Fibroblast of skin of left quadriceps (primary cell): Measurements from ENCODE around the gene KHK.

ENCODE experiments used
- DNase-seq, 2 experiments: peaks; one replicate each; pipeline ENCODE4 v3.0.0-alpha.2; 2013; ENCODE audit warnings: low read depth in 2 of 2

Gene KHK

DNA sequence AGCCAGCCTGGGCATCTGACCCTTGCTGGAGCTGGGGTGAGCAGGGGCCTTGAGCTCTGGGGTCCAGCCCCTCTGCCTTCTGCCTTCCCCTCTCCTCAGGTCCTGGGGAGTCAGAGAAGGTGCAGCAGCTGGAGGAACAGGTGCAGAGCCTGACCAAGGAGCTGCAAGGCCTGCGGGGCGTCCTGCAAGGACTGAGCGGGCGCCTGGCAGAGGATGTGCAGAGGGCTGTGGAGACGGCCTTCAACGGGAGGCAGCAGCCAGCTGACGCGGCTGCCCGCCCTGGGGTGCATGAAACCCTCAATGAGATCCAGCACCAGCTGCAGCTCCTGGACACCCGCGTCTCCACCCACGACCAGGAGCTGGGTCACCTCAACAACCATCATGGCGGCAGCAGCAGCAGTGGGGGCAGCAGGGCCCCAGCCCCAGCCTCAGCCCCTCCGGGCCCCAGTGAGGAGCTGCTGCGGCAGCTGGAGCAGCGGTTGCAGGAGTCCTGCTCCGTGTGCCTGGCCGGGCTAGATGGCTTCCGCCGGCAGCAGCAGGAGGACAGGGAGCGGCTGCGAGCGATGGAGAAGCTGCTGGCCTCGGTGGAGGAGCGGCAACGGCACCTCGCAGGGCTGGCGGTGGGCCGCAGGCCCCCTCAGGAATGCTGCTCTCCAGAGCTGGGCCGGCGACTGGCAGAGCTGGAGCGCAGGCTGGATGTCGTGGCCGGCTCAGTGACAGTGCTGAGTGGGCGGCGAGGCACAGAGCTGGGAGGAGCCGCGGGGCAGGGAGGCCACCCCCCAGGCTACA lies 4.4 kb upstream of the KHK start:
- no peak for DNase-seq

DNA sequence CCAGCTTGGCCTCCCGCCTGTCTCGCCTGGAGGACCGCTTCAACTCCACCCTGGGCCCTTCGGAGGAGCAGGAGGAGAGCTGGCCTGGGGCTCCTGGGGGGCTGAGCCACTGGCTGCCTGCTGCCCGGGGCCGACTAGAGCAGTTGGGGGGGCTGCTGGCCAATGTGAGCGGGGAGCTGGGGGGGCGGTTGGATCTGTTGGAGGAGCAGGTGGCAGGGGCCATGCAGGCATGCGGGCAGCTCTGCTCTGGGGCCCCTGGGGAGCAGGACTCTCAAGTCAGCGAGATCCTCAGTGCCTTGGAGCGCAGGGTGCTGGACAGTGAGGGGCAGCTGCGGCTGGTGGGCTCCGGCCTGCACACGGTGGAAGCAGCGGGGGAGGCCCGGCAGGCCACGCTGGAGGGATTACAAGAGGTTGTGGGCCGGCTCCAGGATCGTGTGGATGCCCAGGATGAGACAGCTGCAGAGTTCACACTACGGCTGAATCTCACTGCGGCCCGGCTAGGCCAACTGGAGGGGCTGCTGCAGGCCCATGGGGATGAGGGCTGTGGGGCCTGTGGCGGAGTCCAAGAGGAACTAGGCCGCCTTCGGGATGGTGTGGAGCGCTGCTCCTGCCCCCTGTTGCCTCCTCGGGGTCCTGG lies 3.7 kb upstream of the KHK start:
- DNase-seq: no peak

DNA sequence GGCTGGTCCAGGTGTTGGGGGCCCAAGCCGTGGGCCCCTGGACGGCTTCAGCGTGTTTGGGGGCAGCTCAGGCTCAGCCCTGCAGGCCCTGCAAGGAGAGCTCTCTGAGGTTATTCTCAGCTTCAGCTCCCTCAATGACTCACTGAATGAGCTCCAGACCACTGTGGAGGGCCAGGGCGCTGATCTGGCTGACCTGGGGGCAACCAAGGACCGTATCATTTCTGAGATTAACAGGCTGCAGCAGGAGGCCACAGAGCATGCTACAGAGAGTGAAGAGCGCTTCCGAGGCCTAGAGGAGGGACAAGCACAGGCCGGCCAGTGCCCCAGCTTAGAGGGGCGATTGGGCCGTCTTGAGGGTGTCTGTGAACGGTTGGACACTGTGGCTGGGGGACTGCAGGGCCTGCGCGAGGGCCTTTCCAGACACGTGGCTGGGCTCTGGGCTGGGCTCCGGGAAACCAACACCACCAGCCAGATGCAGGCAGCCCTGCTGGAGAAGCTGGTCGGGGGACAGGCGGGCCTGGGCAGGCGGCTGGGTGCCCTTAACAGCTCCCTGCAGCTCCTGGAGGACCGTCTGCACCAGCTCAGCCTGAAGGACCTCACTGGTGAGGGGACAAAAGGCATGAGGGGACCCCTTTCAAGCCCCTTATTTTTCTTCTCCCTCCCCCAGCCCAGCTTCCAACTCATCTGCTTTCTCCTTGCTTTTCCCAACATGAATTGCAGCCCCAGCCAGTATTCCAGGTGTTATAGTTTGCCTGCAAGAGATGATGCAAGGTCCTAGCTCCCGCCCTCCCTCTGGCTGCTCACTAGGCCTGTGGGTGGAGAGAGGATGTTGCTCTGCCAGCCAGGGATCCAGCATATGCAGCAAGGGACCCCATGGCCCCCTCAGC lies 2.9 kb upstream of the KHK start:
- DNase-seq: no peak

DNA sequence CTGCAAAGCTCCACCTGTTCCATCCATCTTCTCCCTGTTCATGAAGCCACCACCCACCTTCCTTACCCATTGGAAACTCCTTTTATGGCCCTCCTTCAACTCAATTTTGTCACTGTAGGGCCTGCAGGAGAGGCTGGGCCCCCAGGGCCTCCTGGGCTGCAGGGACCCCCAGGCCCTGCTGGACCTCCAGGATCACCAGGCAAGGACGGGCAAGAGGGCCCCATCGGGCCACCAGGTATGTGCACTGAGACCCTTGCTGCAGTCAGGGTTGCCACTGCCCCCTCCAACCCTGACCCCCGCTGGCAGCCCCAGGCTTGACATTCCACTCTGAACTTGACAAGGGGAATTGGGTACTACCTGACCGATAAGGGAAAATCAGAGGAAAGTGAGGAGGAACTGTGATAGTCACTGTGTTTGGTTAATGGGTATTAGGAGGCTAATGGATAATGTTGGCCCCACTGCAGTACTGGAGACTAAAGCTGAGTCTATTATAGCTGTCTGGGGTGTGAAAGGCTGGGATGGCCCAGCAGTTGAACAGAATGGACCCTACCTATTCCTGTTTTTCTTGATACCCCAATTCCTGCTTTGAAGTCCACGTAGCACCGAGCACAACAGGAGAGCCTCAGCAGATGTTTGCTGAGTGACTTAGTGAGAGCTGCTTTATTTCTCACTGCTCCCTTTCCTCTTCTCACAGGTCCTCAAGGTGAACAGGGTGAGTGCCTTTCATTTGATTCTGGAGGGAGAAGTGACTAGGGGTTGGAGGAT lies 2.1 kb upstream of the KHK start:
- no peak for DNase-seq

DNA sequence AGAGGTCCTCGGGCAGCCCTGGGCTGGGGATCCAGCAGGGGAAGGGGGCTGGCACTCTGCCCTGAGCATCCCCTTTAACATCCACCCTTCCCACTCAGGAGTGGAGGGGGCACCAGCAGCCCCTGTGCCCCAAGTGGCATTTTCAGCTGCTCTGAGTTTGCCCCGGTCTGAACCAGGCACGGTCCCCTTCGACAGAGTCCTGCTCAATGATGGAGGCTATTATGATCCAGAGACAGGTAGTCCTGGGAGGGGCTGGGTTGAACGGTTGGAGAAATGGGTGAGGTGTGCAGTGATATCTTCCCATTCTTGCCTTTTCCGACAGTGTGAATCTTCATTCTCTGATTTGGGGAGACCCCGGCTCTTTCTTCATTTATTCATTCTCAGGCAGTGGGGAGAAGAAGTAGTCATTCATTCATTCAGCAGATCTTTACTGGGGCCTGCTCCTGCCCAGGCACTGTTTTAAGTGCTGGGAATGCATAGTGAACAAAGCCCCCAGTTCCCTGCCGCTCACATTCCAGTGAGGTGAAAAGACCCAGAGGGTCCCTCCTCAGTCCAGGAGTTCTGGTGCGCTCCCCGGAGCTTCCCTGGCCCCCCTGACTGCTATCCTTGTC lies 1.4 kb upstream of the KHK start:
- no peak for DNase-seq

DNA sequence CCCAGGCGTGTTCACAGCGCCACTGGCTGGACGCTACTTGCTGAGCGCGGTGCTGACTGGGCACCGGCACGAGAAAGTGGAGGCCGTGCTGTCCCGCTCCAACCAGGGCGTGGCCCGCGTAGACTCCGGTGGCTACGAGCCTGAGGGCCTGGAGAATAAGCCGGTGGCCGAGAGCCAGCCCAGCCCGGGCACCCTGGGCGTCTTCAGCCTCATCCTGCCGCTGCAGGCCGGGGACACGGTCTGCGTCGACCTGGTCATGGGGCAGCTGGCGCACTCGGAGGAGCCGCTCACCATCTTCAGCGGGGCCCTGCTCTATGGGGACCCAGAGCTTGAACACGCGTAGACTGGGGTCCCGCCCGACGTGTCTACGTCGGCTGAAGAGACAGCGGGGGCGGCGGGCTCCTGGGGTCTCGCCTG lies 891 bp upstream of the KHK start:
- no peak for DNase-seq

DNA sequence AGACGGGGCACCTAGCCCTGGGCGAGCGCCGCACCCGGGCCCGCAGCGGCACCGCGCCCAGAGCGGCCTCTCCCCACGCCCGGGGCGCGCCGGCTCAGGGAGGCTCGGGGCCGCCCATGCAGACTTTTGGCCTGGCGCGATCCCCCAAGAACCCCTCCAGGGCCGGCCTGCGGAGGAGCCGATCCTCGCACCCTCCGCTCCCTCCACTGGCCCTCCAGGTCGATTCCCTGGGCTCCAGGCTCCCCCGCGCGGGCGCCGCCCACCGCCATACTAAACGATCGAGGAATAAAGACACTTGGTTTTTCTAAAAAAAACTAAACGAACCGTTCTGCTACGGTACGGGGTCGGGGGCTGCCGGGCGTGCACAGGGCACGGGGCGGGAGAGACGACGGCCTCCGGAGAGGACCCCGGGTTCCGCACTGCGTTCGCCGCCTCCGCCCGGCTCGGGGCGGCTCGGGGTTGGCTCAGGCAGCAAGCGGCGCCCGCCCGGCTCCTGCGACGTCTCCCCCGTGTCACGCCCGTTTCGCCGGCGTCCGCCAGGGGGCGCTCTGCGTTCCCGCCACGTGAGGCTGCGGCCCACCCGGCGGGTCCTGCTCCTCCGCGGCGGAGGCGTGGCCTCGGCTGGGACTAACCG lies 365 bp upstream of the KHK start:
- DNase-seq: peak; percentile 80 to 82

DNA sequence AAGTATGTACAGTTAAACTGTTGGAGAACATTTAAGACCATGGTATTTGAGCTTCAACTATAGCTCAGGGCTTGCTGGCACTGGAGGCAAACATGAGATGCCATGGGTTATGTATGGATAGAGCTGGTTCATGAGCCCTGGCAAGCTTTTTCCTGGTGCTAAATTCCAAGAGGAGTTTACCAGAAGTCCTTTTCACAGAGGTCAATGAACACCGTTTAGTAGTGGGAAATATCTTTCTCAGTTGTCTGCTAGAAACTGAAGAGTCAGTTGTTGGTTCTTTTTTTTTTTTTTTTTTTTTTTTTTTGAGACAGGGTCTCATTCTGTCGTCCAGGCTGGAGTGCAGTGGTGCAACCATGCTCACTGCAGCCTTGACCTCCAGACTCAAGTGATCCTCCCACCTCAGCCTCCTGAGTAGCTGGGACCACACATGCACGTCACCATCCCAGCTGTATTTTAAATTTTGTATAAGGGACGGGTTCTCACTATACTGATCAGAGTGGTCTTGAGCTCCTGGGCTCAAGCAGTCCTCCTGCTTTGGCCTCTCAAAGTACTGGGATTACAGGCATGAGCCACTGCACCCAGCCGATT lies 1.3 kb downstream of the KHK start:
- no peak for DNase-seq

DNA sequence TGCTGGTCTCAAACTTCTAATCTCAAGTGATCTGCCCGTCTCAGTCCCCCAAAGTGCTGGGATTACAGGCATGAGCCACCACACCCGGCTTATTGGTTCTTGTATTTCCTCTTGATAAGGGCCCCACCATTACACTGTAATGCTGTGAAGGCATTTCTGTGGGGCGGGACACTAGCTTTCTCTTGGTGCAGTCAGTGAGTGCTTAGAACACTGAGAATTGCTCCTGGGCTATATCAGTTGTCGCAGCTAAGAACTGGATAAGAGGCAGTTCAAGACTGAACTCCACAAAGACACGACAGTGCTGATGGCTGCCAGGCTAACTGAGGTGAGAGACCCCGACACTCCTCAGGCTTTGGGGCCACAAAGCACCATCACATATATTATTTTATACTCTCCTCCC lies 2.1 kb downstream of the KHK start:
- no peak for DNase-seq

DNA sequence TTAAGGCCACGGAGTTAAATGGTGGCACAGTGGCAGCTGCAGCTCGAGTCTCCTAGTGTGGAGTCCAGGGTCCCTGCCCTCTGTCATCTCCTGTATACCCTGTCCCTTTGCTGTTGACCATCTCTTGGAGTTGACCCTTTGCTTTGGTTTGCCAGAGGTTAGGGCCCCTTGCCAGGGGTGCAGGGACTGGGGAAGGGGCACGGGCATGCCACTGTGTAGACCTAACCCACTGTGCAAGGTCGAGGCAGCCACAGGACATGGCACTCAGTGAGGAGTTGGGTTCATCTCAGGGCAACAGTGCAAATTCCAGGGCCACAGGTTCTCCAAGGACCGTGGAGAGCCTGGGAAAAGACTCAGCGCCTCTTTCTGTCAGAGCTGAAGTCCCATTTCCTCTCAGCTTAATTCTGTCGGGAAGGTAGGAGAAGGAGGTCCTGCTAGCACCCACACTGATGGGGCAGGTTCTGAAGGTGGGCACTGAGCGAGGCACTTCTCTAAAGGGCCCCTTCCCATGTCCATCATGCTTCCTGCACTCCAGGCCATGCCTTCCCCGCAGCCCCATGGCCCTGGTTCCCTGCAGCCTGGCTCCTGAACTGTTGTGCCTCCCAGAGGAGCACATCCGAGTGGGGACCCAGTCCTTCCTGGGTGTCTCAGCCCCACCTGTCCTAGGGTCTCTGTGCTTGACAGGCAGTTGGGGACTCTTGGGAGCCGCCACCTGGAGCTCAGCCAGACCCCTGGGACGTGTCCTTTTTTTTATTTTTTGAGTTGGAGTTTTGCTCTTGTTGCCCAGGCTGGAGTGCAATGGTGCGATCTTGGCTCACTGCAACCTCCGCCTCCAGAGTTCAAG lies 2.8 kb downstream of the KHK start:
- no peak for DNase-seq

DNA sequence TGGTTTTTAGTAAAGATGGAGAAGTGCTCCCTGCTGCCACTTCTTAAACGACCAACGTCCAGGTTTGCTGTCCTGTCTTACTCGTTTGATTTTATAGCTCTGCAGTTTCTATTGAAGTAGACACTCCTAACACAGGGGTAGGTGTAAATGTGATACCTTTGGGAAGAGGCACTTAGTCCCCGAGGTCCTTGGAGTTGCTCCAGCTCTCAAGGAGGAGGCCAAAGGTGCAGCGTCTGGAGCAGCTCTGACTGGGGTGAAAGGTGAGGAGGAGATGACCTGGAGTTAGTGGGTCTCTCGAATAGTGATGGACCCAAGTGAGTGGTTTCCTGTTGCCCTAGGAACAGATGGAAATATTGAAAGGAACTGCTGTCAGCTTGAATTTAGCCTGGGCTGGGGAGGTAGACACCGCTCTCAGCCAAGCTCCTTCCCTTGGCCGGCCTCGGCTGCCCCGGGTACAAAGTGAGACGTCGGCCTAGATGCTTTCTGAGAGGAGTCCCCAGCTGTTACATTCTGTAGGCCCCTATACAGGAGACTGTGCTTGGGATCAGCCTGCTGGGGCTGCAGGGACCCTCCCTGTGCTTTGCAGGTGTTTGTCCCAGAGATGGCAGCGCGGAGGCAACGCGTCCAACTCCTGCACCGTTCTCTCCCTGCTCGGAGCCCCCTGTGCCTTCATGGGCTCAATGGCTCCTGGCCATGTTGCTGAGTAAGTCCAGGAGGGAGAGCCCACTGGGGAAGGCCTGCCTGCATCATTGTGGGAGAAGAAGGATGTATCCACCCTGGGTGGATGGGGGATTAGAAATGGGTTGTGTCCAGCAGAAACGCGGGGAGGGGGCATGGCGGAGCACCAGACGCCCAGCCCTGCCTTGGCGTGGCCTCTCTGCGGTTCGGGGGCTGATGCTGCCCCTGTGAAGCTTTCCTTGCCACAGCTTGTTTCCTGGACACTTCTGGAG lies 5.4 kb downstream of the KHK start:
- no peak for DNase-seq

DNA sequence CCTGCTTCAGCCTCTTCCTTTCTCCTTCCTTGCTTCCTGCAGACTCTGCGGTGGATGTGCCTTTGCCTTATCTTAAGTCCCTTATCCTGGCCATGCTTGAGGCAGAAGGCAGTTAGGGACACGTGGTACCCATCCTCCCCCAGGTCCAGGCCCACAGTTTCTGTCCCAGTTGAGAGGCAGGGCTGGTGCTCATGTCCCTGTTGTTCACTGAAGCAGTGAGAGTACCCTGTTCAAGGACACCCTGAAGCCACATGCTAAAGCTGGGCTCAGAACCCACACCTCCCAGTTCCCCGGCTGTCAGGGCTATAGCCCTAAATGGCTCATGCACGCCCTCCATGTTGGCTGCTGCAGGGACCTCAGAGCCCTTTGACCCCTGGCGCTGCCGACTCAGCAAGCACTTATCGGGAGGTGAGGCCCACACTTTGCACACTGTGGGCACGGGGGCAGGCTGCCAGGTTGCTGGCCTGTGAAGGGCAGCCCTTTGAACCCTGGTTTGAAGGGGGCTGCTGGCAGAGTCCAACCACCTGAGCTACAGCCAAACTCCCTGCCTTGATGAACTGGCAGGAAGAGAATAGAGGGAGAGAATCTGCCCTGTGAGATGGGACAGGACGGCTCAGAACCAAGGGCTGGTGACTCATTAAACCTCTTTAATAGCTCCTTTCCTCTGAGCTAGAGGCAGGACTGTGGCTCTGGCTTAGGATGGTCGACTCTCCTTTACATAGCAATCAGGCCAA lies 6.3 kb downstream of the KHK start:
- no peak for DNase-seq

DNA sequence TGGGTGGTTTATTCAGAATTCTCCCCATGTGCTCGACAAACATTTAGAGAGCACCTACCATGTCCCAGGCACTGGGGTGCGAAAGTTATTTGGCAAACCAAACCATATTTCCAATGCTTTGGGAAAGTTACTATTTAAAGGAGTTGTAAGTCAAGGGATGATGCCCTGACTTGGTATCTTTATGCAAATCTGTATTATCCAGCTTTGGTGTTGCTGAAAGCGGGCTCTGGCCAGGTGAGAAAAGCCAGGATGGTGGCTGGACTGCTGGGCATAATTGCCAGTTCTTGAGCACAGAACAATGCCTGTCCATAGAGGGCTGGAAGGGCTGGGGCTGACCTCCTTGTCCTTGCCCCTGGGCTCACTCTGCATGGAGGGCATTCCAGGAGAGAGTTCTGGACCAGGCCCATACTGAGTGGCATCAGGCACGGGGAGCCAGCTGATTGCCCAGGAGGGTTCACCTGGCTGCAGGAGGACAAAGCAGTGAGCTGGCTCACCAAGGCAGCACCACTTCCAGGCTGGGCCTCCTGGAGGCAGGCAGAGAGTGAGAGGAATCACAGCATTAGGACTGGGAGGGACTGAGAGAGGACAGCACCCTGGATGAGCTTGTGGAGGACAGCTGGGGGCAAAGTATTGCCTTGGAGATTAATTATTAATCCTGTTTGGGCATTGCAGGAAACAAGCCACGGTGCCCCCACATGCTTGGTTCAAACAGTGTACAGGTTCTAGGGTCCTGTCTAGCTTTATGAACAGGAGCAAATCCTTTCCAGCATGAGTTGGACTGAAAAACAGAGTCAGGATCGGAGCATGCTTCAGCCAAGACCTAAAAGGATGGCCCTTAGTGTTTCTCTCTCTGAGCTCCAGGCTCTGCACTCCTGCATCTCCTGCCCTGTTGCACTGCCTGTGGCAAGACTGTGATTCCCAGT lies 7.1 kb downstream of the KHK start:
- no peak for DNase-seq

DNA sequence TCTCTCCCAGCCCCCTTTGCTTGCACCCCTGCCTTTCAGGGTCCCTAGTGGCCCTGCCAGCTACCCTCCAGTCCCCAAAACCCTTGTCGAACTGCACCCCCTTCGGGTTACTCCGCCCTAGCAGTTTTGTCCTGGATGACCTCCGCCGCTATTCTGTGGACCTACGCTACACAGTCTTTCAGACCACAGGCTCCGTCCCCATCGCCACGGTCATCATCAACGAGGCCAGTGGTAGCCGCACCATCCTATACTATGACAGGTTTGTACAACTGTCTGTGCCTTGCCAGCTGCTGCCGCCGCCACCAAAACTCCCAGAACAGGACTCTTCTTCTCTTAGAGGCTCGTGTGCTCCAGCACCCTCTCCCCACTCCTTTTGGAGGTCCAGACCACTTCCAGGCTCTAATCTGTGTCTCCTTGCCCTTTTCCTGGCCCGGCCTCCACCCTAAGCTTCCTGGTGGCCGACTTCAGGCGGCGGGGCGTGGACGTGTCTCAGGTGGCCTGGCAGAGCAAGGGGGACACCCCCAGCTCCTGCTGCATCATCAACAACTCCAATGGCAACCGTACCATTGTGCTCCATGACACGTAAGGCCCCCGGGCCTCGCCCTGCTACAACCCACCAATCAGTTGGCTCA lies 7.9 kb downstream of the KHK start:
- no peak for DNase-seq

DNA sequence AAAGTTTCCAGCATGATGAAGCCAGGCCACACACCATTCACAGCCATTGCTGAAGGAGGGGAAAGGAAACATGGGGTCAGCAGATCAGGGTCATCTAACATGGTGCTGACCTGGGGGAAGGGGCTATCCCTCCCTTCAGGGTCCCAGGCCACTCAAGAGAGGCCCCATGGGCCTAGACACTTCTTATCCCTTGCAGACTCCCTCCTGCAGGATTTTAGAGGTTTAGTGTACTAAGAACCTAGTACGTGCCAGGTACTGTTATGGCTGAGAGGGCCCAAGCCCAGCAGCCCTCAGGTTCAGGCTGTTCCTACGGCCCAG lies 8.8 kb downstream of the KHK start:
- DNase-seq: no peak
